Endothelial cell of umbilical vein (primary cell): ENCODE data around the gene POLE4.

ENCODE experiments used
- EZH2 ChIP-seq: IDR thresholded peaks from 2 replicates; pipeline ENCODE4 v1.6.1; 2012; ENCODE audit warnings: borderline replicate concordance, low read depth, mild to moderate bottlenecking, moderate library complexity, low read length, inconsistent platforms; ENCODE audit not compliant: severe bottlenecking
- FOS ChIP-seq: IDR thresholded peaks from 2 replicates; pipeline ENCODE4 v1.6.1; 2011; ENCODE audit warnings: mild to moderate bottlenecking, low read length, moderate library complexity, borderline replicate concordance; ENCODE audit not compliant: insufficient read depth
- GATA2 ChIP-seq: IDR thresholded peaks from 2 replicates; pipeline ENCODE4 v1.7.0; 2011; ENCODE audit warnings: low read depth, mild to moderate bottlenecking, moderate library complexity, mixed read lengths, low read length; ENCODE audit not compliant: insufficient read length, insufficient read depth
- MAX ChIP-seq: IDR thresholded peaks from 2 replicates; pipeline ENCODE4 v1.6.1; 2011; ENCODE audit not compliant: insufficient read depth, insufficient read length
- MYC ChIP-seq: IDR thresholded peaks from one replicate; pipeline ENCODE4 v1.6.1; 2011; ENCODE audit warnings: mild to moderate bottlenecking, low read depth, low read length
- POLR2A ChIP-seq: IDR thresholded peaks from 2 replicates; pipeline ENCODE4 v1.6.1; 2012; ENCODE audit warnings: low read depth, mild to moderate bottlenecking, control low read depth, low read length
- POLR2AphosphoS5 ChIP-seq: IDR thresholded peaks from 2 replicates; pipeline ENCODE4 v1.6.1; 2012; ENCODE audit warnings: low read depth, mild to moderate bottlenecking, control low read depth, low read length, moderate library complexity; ENCODE audit not compliant: insufficient read depth
- TF ChIP-seq, protein P1 (sequence below), 2 donors: IDR thresholded peaks; 1 replicate in 1 of 2; 2 replicates in 1 of 2; pipeline ENCODE4 v1.5.1; 2011; ENCODE audit warnings: low read length in 2 of 2, mild to moderate bottlenecking in 2 of 2, moderate library complexity in 2 of 2, control low read depth in 1 of 2, inconsistent platforms in 1 of 2, low read depth in 1 of 2; ENCODE audit not compliant: insufficient read depth in 1 of 2; ENCODE audit errors: extremely low read depth in 1 of 2

DNA sequence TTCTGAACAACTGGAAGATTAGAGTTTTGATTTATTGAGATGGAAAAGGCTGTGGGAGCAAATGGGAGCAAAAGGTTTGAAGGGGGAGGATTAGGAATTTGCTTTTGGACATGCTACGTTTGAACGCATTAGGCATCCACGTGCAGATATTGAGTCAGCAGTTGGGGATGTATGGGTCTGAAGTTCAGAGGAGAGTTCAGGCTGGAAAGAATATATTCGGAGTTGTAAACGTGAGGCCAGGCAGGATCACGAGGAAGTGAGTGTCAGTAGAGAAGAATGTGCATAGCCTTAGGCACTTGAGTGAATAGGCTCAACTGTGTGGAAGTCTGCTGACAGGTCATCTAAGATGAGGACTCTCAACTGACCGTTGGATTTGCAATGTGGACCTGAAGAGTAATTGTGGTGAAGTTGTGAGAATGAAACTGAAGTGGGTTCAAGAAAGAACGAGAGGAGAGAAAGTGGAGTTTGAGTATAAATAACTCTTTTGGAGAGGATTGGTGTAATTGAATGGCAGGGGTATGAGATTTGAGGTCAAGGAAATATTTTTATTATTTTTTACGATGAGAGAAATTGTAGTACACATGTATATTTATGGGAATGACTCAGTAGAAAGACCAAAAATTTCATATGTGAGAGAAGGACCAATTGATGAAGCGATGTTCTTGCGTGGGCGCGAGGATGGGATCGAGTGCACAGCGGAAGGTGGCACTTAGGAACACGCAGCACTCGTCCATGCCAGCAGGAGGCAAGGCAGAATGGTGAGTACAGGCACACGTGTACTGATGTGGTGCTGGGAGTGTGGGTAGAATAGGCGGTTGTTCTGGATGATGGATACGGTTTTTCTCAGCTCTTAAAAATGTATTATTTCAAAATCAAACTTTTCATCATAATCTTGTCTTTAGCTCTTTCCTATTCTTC is 40.5 kb upstream of the POLE4 start:
- TF ChIP-seq, protein P1, sequence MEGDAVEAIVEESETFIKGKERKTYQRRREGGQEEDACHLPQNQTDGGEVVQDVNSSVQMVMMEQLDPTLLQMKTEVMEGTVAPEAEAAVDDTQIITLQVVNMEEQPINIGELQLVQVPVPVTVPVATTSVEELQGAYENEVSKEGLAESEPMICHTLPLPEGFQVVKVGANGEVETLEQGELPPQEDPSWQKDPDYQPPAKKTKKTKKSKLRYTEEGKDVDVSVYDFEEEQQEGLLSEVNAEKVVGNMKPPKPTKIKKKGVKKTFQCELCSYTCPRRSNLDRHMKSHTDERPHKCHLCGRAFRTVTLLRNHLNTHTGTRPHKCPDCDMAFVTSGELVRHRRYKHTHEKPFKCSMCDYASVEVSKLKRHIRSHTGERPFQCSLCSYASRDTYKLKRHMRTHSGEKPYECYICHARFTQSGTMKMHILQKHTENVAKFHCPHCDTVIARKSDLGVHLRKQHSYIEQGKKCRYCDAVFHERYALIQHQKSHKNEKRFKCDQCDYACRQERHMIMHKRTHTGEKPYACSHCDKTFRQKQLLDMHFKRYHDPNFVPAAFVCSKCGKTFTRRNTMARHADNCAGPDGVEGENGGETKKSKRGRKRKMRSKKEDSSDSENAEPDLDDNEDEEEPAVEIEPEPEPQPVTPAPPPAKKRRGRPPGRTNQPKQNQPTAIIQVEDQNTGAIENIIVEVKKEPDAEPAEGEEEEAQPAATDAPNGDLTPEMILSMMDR (IDR thresholded peaks at IDR 0.05; ENCODE audit: extremely low read depth in 1 of 2, insufficient read depth in 1 of 2, low read depth in 1 of 2, low read length in 2 of 2) = no peak
- TF ChIP-seq FOS (no peak), POLR2A (no peak), MAX (no peak), EZH2 (no peak), GATA2 (no peak), MYC (no peak), POLR2AphosphoS5 (no peak)
